ENCODE data around the gene MRAS. TPM values are rescaled to one million over a fixed set of nuclear protein-coding genes. Genes with fewer than 3 reads are reported as not detected.

The MRAS gene
- total and polyA plus RNA-seq, 5 donors from 2014 or later = not detected

- Histone ChIP-seq H3K4me3 (ENCODE audit: low read depth, low read length) (no peak overlapping the region), H3K4me1 (ENCODE audit: control insufficient read depth, insufficient read depth, low read length, poor library complexity, severe bottlenecking) (peaks cover 2% of the 10 kb centered on the region), H3K36me3 (ENCODE audit: control insufficient read depth, insufficient read depth, low read length) (no peaks in the 10 kb centered on the region), H3K27ac (ENCODE audit: insufficient read depth, low read length, poor library complexity, severe bottlenecking) (no peak overlapping the region), H3K27me3 (ENCODE audit: control insufficient read depth, insufficient read depth, low read length) (no peaks in the 10 kb centered on the region), H3K9me3 (ENCODE audit: control insufficient read depth in 2 of 2, low read length in 2 of 2) (no peaks in the 10 kb centered on the region)
- DNase-seq (no peak), ATAC-seq (ENCODE audit: low read depth in 2 of 2) (no peak)
- H3K9me3 Mint-ChIP-seq = no peaks in the 10 kb centered on the region
- no peak overlapping the region for H3K27ac Mint-ChIP-seq
- no peak overlapping the region for H3K4me3 Mint-ChIP-seq
- peaks cover 4% of the 10 kb centered on the region for H3K36me3 Mint-ChIP-seq
- H3K4me1 Mint-ChIP-seq = peaks cover 0 to 22% (median 10%) of the 10 kb centered on the region in 4 donors
- peaks cover 4% of the 10 kb centered on the region for H3K27me3 Mint-ChIP-seq
These were observed 24.4 kb upstream of the MRAS start for GRCh38 chr3:138323971-138324370.

- no peaks in the 10 kb centered on the region for H3K9me3 Mint-ChIP-seq
- H3K9me3 ChIP-seq (ENCODE audit: control insufficient read depth in 2 of 2, low read length in 2 of 2) = no peaks in the 10 kb centered on the region
- no peaks in the 10 kb centered on the region for H3K27me3 ChIP-seq (ENCODE audit: control insufficient read depth, insufficient read depth, low read length)
- H3K27ac ChIP-seq (ENCODE audit: insufficient read depth, low read length, poor library complexity, severe bottlenecking) = no peak overlapping the region
- peaks cover 4 to 31% (median 18%) of the 10 kb centered on the region in 4 donors for H3K4me1 Mint-ChIP-seq
- DNase-seq (no peak), ATAC-seq (ENCODE audit: low read depth in 2 of 2) (no peak)
- peaks cover 17% of the 10 kb centered on the region for H3K27me3 Mint-ChIP-seq
- peaks cover 4% of the 10 kb centered on the region for H3K36me3 Mint-ChIP-seq
- H3K4me3 ChIP-seq (ENCODE audit: low read depth, low read length) = no peak overlapping the region
- peaks cover 13% of the 10 kb centered on the region for H3K4me1 ChIP-seq (ENCODE audit: control insufficient read depth, insufficient read depth, low read length, poor library complexity, severe bottlenecking)
- H3K4me3 Mint-ChIP-seq = no peak overlapping the region
- no peaks in the 10 kb centered on the region for H3K36me3 ChIP-seq (ENCODE audit: control insufficient read depth, insufficient read depth, low read length)
- no peak overlapping the region for H3K27ac Mint-ChIP-seq
These were observed 22.4 kb upstream of the MRAS start for GRCh38 chr3:138325990-138326389.

- no peak for DNase-seq
- Mint-ChIP-seq H3K27me3 (peaks cover 14% of the 10 kb centered on the region), H3K27ac (no peak overlapping the region), H3K4me3 (no peak overlapping the region), H3K36me3 (peaks cover 4% of the 10 kb centered on the region), H3K4me1 (peaks cover 4 to 31% (median 17%) of the 10 kb centered on the region in 4 donors), H3K9me3 (no peaks in the 10 kb centered on the region)
- peaks cover 13% of the 10 kb centered on the region for H3K4me1 ChIP-seq (ENCODE audit: control insufficient read depth, insufficient read depth, low read length, poor library complexity, severe bottlenecking)
- H3K4me3 ChIP-seq (ENCODE audit: low read depth, low read length) = no peak overlapping the region
- no peaks in the 10 kb centered on the region for H3K9me3 ChIP-seq (ENCODE audit: control insufficient read depth in 2 of 2, low read length in 2 of 2)
- ATAC-seq (ENCODE audit: low read depth in 2 of 2) = no peak
- H3K27ac ChIP-seq (ENCODE audit: insufficient read depth, low read length, poor library complexity, severe bottlenecking) = no peak overlapping the region
- no peaks in the 10 kb centered on the region for H3K36me3 ChIP-seq (ENCODE audit: control insufficient read depth, insufficient read depth, low read length)
- H3K27me3 ChIP-seq (ENCODE audit: control insufficient read depth, insufficient read depth, low read length) = no peaks in the 10 kb centered on the region
These were observed 21.3 kb upstream of the MRAS start for GRCh38 chr3:138326866-138327595.

GRCh38 chr3:138327831-138328230, 20.5 kb upstream of the MRAS start:
- Histone ChIP-seq H3K4me1 (ENCODE audit: control insufficient read depth, insufficient read depth, low read length, poor library complexity, severe bottlenecking) (peaks cover 13% of the 10 kb centered on the region), H3K36me3 (ENCODE audit: control insufficient read depth, insufficient read depth, low read length) (no peaks in the 10 kb centered on the region), H3K27me3 (ENCODE audit: control insufficient read depth, insufficient read depth, low read length) (no peaks in the 10 kb centered on the region), H3K9me3 (ENCODE audit: control insufficient read depth in 2 of 2, low read length in 2 of 2) (no peaks in the 10 kb centered on the region), H3K27ac (ENCODE audit: insufficient read depth, low read length, poor library complexity, severe bottlenecking) (no peak overlapping the region), H3K4me3 (ENCODE audit: low read depth, low read length) (no peak overlapping the region)
- H3K9me3 Mint-ChIP-seq = no peaks in the 10 kb centered on the region
- peaks cover 4% of the 10 kb centered on the region for H3K36me3 Mint-ChIP-seq
- ATAC-seq (ENCODE audit: low read depth in 2 of 2) = no peak
- peaks cover 10 to 28% (median 19%) of the 10 kb centered on the region in 4 donors for H3K4me1 Mint-ChIP-seq
- peaks cover 14% of the 10 kb centered on the region for H3K27me3 Mint-ChIP-seq
- no peak overlapping the region for H3K4me3 Mint-ChIP-seq
- no peak overlapping the region for H3K27ac Mint-ChIP-seq
- no peak for DNase-seq

- Histone ChIP-seq H3K27me3 (ENCODE audit: control insufficient read depth, insufficient read depth, low read length) (peaks cover 2% of the 10 kb centered on the region), H3K4me3 (ENCODE audit: low read depth, low read length) (peak overlapping the region; percentile 71), H3K36me3 (ENCODE audit: control insufficient read depth, insufficient read depth, low read length) (no peaks in the 10 kb centered on the region), H3K27ac (ENCODE audit: insufficient read depth, low read length, poor library complexity, severe bottlenecking) (peak overlapping the region; percentile 37), H3K4me1 (ENCODE audit: control insufficient read depth, insufficient read depth, low read length, poor library complexity, severe bottlenecking) (peaks cover 13% of the 10 kb centered on the region), H3K9me3 (ENCODE audit: control insufficient read depth in 2 of 2, low read length in 2 of 2) (no peaks in the 10 kb centered on the region)
- Mint-ChIP-seq H3K4me1 (peaks cover 10 to 27% (median 19%) of the 10 kb centered on the region in 4 donors), H3K27me3 (peaks cover 14% of the 10 kb centered on the region), H3K27ac (peak overlapping the region in 2 of 3 donors; percentile 17 to 88), H3K36me3 (peaks cover 3% of the 10 kb centered on the region), H3K9me3 (no peaks in the 10 kb centered on the region), H3K4me3 (peak overlapping the region; percentile 58 to 95 (median 74))
- ATAC-seq (ENCODE audit: low read depth in 2 of 2) = no peak
- DNase-seq = no peak
These were observed 20.0 kb upstream of the MRAS start for GRCh38 chr3:138328341-138328740.

- peaks cover 18% of the 10 kb centered on the region for H3K27me3 Mint-ChIP-seq
- Histone ChIP-seq H3K9me3 (ENCODE audit: control insufficient read depth in 2 of 2, low read length in 2 of 2) (no peaks in the 10 kb centered on the region), H3K27ac (ENCODE audit: insufficient read depth, low read length, poor library complexity, severe bottlenecking) (peak within 1 kb of the TSS; percentile 66), H3K27me3 (ENCODE audit: control insufficient read depth, insufficient read depth, low read length) (peaks cover 4% of the 10 kb centered on the region), H3K4me1 (ENCODE audit: control insufficient read depth, insufficient read depth, low read length, poor library complexity, severe bottlenecking) (peaks cover 13% of the 10 kb centered on the region), H3K4me3 (ENCODE audit: low read depth, low read length) (peak within 1 kb of the TSS; percentile 71), H3K36me3 (ENCODE audit: control insufficient read depth, insufficient read depth, low read length) (no peaks in the 10 kb centered on the region)
- H3K4me1 Mint-ChIP-seq = peaks cover 10 to 24% (median 18%) of the 10 kb centered on the region in 4 donors
- H3K36me3 Mint-ChIP-seq = no peaks in the 10 kb centered on the region
- ATAC-seq (ENCODE audit: low read depth in 2 of 2) (peak; percentile 86 to 88), DNase-seq (peak; percentile 76 to 82 (median 82))
- no peaks in the 10 kb centered on the region for H3K9me3 Mint-ChIP-seq
- H3K27ac Mint-ChIP-seq = peak within 1 kb of the TSS; percentile 83 to 93 (median 88)
- peak within 1 kb of the TSS; percentile 87 to 97 (median 96) for H3K4me3 Mint-ChIP-seq
These were observed 19.0 kb upstream of the MRAS start, which contains the start of gene NME9 for GRCh38 chr3:138329127-138329983. Gene NME9, minus strand, starts transcription at chr3:138329851. Its CDS starts 516 bp downstream, at chr3:138329335.

- no peak for DNase-seq
- peaks cover 19% of the 10 kb centered on the region for H3K27me3 Mint-ChIP-seq
- peak overlapping the region; percentile 83 to 93 (median 88) for H3K27ac Mint-ChIP-seq
- Histone ChIP-seq H3K36me3 (ENCODE audit: control insufficient read depth, insufficient read depth, low read length) (no peaks in the 10 kb centered on the region), H3K4me1 (ENCODE audit: control insufficient read depth, insufficient read depth, low read length, poor library complexity, severe bottlenecking) (peaks cover 13% of the 10 kb centered on the region), H3K9me3 (ENCODE audit: control insufficient read depth in 2 of 2, low read length in 2 of 2) (no peaks in the 10 kb centered on the region), H3K27me3 (ENCODE audit: control insufficient read depth, insufficient read depth, low read length) (peaks cover 4% of the 10 kb centered on the region), H3K27ac (ENCODE audit: insufficient read depth, low read length, poor library complexity, severe bottlenecking) (peak overlapping the region; percentile 66), H3K4me3 (ENCODE audit: low read depth, low read length) (peak overlapping the region; percentile 15)
- H3K4me3 Mint-ChIP-seq = peak overlapping the region; percentile 73 to 97 (median 92)
- no peaks in the 10 kb centered on the region for H3K36me3 Mint-ChIP-seq
- no peaks in the 10 kb centered on the region for H3K9me3 Mint-ChIP-seq
- no peak for ATAC-seq (ENCODE audit: low read depth in 2 of 2)
- H3K4me1 Mint-ChIP-seq = peaks cover 10 to 24% (median 16%) of the 10 kb centered on the region in 4 donors
These were observed 18.4 kb upstream of the MRAS start for GRCh38 chr3:138329984-138330293.

Data from CD4-positive, CD25-positive, alpha-beta regulatory T cell (primary cell).